Activated CD4-positive, alpha-beta memory T cell treated with anti-CD3 and anti-CD28 coated beads for 36 hours (primary cell): Measurements from ENCODE around the gene PREX1. TPM values are rescaled to one million over a fixed set of nuclear protein-coding genes. Genes with fewer than 3 reads are reported as not detected.

Source experiments
- CTCF ChIA-PET: fragments of 350-600 bp; sonication (Branson Sonifier 250); formaldehyde crosslinking; loops from one replicate; lab custom pipeline; 2021; ENCODE audit warnings: antibody characterized with exemption, inconsistent platforms; lab: Charles Lee
- POLR2A ChIA-PET: fragments of 350-600 bp; sonication (Branson Sonifier 250); formaldehyde crosslinking; loops from one replicate; lab custom pipeline; 2021; ENCODE audit warnings: antibody characterized with exemption; lab: Charles Lee
- DNase-seq: peaks from one replicate; pipeline ENCODE4 v3.0.0-alpha.2; 2020
- H3K27ac Mint-ChIP-seq: one replicate; pipeline ENCODE4 v1.8.0; 2021; ENCODE audit warnings: mixed read lengths
- H3K27me3 Mint-ChIP-seq: one replicate; pipeline ENCODE4 v1.8.0; 2021; ENCODE audit warnings: mixed read lengths
- H3K36me3 Mint-ChIP-seq: one replicate; pipeline ENCODE4 v1.8.0; 2021; ENCODE audit warnings: mixed read lengths
- H3K4me1 Mint-ChIP-seq: one replicate; pipeline ENCODE4 v1.8.0; 2021; ENCODE audit warnings: low read depth, mixed read lengths
- H3K4me3 Mint-ChIP-seq: one replicate; pipeline ENCODE4 v1.8.0; 2021; ENCODE audit warnings: mild to moderate bottlenecking, mixed read lengths
- H3K9me3 Mint-ChIP-seq: one replicate; pipeline ENCODE4 v1.8.0; 2021; ENCODE audit warnings: mixed read lengths
- intact Hi-C: fragments of 100-400 bp; cut with micrococcal nuclease; formaldehyde crosslinking; loops from one replicate; pipeline ENCODE4 v1.15.1; 2023
- total RNA-seq, 2 experiments: library from RNA; stranded (reverse); gene quantifications; one replicate each; pipeline ENCODE4 v1.2.3, GENCODE V29; 2021

Gene PREX1
- total RNA-seq, 2 experiments from 2014 or later, result 91.5 to 92.8 TPM

- Mint-ChIP-seq H3K36me3 (no peaks in the 10 kb centered on the region), H3K9me3 (no peaks in the 10 kb centered on the region), H3K27ac (no peak overlapping the region), H3K4me1 (no peaks in the 10 kb centered on the region), H3K27me3 (peaks cover 25% of the 10 kb centered on the region), H3K4me3 (no peak overlapping the region)
- no peak for DNase-seq
- POLR2A ChIA-PET, result no interaction called here
- CTCF ChIA-PET, result interaction anchor here (1.2 kb wide), 1 partner anchor 38 kb away, joined by 5 read pairs; no protein-coding TSS in a partner anchor
- intact Hi-C loops, result no loop called here
Measured at GRCh38 chr20:48582673-48582985, 245.2 kb downstream of the PREX1 start.

GRCh38 chr20:48581167-48581566, 246.6 kb downstream of the PREX1 start:
- CTCF ChIA-PET, result no interaction called here
- no peak overlapping the region for H3K4me3 Mint-ChIP-seq
- intact Hi-C loops, result no loop called here

GRCh38 chr20:48578397-48579098, 249.3 kb downstream of the PREX1 start:
- intact Hi-C loops, result no loop called here
- H3K36me3 Mint-ChIP-seq, result no peaks in the 10 kb centered on the region
- peaks cover 12% of the 10 kb centered on the region for H3K27me3 Mint-ChIP-seq
- H3K9me3 Mint-ChIP-seq, result no peaks in the 10 kb centered on the region
- H3K27ac Mint-ChIP-seq, result no peak overlapping the region
- H3K4me3 Mint-ChIP-seq, result no peak overlapping the region
- ChIA-PET CTCF (interaction anchor here (1.0 kb wide), 1 partner anchor 42 kb away, joined by 4 read pairs; no protein-coding TSS in a partner anchor), POLR2A (no interaction called here)
- H3K4me1 Mint-ChIP-seq, result no peaks in the 10 kb centered on the region
- DNase-seq, result no peak

More at GRCh38 chr20:48581167-48581566, 246.6 kb downstream of the PREX1 start:
- peaks cover 21% of the 10 kb centered on the region for H3K27me3 Mint-ChIP-seq
- H3K27ac Mint-ChIP-seq, result no peak overlapping the region
- H3K9me3 Mint-ChIP-seq, result no peaks in the 10 kb centered on the region
- no peaks in the 10 kb centered on the region for H3K36me3 Mint-ChIP-seq
- no peaks in the 10 kb centered on the region for H3K4me1 Mint-ChIP-seq
- POLR2A ChIA-PET, result no interaction called here
- DNase-seq, result no peak

- ChIA-PET POLR2A (no interaction called here), CTCF (interaction anchor here (1.0 kb wide), 1 partner anchor 43 kb away, joined by 4 read pairs; no protein-coding TSS in a partner anchor)
- Mint-ChIP-seq H3K9me3 (no peaks in the 10 kb centered on the region), H3K36me3 (no peaks in the 10 kb centered on the region), H3K4me1 (no peaks in the 10 kb centered on the region), H3K27ac (no peak overlapping the region), H3K27me3 (peaks cover 7% of the 10 kb centered on the region), H3K4me3 (no peak overlapping the region)
- no peak for DNase-seq
- intact Hi-C loops, result no loop called here
Measured at GRCh38 chr20:48577557-48577956, 250.2 kb downstream of the PREX1 start.

GRCh38 chr20:48574383-48574782, 253.4 kb downstream of the PREX1 start:
- H3K36me3 Mint-ChIP-seq, result no peaks in the 10 kb centered on the region
- H3K27ac Mint-ChIP-seq, result no peak overlapping the region
- DNase-seq, result no peak
- intact Hi-C loops, result no loop called here
- no peaks in the 10 kb centered on the region for H3K4me1 Mint-ChIP-seq
- H3K4me3 Mint-ChIP-seq, result no peak overlapping the region
- ChIA-PET CTCF (interaction anchor here (0.8 kb wide), 1 partner anchor 46 kb away, joined by 3 read pairs; no protein-coding TSS in a partner anchor), POLR2A (no interaction called here)
- peaks cover 3% of the 10 kb centered on the region for H3K27me3 Mint-ChIP-seq
- no peaks in the 10 kb centered on the region for H3K9me3 Mint-ChIP-seq

Other genes with a start within 250 kb of the PREX1 start
- gene ARFGEF2, start 93.7 kb upstream of the PREX1 start, total RNA-seq, result 10 to 100 TPM; 21.9 to 22.1 TPM
- gene CSE1L, start 218.3 kb upstream of the PREX1 start, total RNA-seq, result 100 to 1,000 TPM; 107 to 109 TPM